ENCODE measurements around the gene NDUFS4.
"Not testable (repeated sequence)": the region's sequence is repeated elsewhere in the genome, so short reads cannot be mapped to it uniquely, and the experiment has no call there.

The NDUFS4 gene

GRCh38 chr5:53575101-53575500, 14.7 kb downstream of the NDUFS4 start:
- DNase-seq (ENCODE audit: low read depth, low spot score) = no peak

GRCh38 chr5:53575831-53576230, 15.4 kb downstream of the NDUFS4 start:
- no peak for DNase-seq (ENCODE audit: low read depth, low spot score)

- no peak for DNase-seq (ENCODE audit: low read depth, low spot score)
Observed at GRCh38 chr5:53576674-53577073, 16.2 kb downstream of the NDUFS4 start.

GRCh38 chr5:53578854-53579253, 18.4 kb downstream of the NDUFS4 start:
- DNase-seq (ENCODE audit: low read depth, low spot score) = no peak

GRCh38 chr5:53580547-53580946, 20.1 kb downstream of the NDUFS4 start:
- no peak for DNase-seq (ENCODE audit: low read depth, low spot score)

DNA sequence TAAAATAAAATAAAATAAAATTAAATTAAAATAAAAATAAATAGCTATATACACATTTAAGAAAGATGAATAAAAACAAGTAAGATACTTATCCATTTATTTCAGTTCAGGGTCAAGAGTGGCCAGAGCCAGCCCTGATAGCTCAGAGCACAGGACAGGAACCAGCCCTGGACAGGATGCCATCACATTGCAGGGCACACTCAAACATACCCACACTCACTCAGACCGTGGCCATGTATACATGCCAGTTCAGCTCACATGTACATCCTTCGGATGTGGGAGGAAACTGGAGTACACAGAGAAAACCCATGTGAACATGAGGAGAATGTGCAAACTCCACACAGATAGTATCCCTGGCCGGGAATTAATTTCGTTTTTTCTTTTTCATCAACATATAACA, 21.8 kb downstream of the NDUFS4 start:
- no peak for DNase-seq (ENCODE audit: low read depth, low spot score)

DNA sequence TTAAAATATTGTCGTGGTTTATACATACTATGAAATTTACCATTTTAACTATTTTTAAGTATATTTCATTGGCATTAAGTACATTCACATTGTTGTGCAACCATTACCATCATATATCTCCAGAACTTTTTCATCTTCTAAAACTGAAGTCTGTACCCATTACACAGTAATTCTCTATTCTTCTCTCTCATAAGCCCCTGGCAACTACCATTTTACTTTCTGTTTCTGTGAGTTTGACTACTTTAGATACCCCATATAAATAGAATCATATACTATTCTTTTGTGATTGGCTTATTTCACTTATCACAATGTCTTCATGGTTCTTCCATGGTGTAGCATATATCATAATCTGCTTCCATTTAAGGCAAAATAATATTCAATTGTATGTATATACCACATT, 30.3 kb downstream of the NDUFS4 start:
- no peak for DNase-seq (ENCODE audit: low read depth, low spot score)

GRCh38 chr5:53594419-53594818, 34.0 kb downstream of the NDUFS4 start:
- no peak for DNase-seq (ENCODE audit: low read depth, low spot score)

GRCh38 chr5:53597894-53598293, 37.5 kb downstream of the NDUFS4 start:
- DNase-seq (ENCODE audit: low read depth, low spot score) = no peak

DNA sequence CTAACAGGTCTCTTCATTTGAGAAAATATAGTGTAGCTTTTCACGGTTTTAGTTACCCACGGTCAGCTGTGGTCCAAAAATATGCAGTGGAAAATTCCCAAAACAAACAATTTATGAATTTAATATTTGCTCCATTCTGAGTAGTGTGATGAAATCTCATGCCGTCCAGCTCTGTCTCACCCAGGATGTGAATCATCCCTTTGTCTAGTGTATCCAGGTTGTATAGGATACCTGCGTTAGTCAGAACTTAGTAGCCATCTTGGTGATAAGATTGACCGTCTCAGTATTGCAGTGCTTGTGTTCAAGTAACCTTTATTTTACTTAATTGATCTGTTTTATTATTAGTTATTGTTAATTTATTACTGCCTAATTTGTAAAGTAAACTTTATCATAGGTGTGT, 41.1 kb downstream of the NDUFS4 start:
- DNase-seq (ENCODE audit: low read depth, low spot score) = no peak

DNA sequence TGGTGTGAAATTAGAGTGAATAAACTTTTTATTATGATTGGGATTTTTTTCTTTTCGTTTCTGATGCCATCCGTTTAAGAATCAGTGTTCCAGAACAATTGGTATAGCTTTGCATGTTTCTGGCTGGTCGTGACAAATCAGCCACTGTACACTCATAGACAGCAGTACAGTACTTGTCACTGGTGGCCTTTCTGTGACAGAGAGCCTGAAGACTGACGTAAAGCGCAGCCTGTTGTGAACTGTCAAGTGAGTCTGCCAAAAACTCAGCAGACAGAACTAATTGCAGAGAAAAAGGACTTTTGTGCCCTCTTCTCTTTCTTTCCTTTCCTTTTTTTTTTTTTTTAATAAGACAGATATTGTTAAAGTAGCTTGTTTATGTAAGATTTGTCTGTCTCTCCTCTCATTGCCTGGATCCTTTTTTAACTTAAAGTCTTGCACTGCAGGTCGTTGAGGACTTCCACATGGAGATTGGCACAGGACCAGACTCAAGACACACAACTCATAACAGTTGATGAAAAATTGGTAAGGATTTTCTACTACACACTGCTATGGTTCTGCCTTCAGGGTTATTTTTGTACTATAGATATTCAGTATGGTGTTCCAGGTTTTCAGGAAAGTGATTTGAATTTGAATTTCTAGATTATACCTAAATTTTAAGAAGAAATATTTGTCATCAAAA, 42.7 kb downstream of the NDUFS4 start:
- no peak for DNase-seq (ENCODE audit: low read depth, low spot score)

DNA sequence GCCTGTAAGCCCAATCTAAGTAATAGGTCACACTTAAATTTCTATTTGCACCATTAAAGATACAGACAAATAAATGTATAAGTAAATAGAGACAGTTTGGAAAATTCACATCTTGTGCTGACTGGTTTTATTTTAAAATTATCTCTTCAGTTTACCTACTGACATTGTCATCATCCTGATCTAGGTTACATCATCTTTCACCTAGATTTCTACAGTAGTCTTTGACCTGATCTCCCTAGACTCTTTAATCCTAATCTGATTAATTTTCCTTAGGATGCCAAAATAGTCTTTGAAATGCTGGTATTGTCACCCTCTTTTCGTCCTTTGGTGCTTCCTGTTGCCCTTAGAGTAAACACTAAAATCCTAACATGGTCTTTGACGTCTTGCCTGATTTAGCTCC, 43.9 kb downstream of the NDUFS4 start:
- no peak for DNase-seq (ENCODE audit: low read depth, low spot score)

DNA sequence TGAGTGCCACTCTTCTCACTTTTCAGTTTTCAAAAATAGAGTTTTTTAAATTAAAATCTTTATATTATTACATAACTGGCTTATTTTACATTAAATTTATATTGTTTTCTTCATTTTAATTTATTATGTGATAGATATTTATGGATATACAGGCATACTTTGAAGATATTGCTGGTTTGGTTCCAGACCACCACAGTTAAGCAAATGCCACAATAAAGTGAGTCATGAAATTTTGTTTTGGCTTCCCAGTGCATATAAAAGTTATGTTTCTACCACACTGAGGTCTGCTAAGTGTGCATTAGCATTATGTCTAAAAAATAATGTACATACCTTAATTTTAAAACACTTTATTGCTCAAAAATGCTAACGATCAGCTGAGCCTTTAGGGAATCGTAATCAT, 47.4 kb downstream of the NDUFS4 start:
- no peak for DNase-seq (ENCODE audit: low read depth, low spot score)

GRCh38 chr5:53608897-53609296, 48.5 kb downstream of the NDUFS4 start:
- not testable (repeated sequence) for DNase-seq (ENCODE audit: low read depth, low spot score)

DNA sequence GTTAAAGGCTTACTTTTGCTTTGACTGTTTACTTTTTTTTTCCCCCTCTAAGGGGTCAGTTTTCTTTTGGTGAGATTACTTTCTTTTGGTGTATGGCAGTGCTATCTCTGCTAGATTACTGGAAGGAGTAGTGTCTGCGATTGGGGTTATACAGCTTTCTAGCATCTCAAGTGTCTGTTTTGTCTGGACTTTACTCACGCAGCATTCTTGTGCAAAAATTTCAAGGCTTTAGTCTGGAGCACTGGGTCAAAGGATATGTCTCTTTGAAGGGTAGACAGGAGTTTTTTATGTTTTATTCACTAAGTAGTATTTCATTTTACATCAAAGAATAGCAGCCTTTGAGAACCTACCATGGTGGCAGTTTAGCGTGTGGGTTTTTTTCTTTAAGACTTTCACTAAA, 52.6 kb downstream of the NDUFS4 start:
- no peak for DNase-seq (ENCODE audit: low read depth, low spot score)

DNA sequence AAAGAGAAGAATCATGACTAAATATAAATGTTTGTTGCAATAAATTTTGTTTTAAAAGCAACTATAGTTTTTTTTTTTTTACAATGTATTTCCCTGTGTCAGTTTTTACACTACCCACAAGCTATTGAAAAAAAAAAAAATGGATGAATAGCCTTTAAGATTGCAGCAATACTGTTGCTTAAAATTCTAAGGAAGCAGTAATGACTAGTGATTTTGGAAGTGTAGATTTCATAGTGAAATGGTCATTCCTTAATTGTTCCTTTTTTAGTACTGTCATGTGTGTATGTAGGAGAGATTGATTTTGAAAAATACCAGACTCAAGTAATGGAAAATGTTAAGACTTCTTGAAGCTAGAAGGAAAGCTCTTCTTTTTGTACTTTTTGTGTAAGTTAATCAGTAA, 53.1 kb downstream of the NDUFS4 start:
- no peak for DNase-seq (ENCODE audit: low read depth, low spot score)

DNA sequence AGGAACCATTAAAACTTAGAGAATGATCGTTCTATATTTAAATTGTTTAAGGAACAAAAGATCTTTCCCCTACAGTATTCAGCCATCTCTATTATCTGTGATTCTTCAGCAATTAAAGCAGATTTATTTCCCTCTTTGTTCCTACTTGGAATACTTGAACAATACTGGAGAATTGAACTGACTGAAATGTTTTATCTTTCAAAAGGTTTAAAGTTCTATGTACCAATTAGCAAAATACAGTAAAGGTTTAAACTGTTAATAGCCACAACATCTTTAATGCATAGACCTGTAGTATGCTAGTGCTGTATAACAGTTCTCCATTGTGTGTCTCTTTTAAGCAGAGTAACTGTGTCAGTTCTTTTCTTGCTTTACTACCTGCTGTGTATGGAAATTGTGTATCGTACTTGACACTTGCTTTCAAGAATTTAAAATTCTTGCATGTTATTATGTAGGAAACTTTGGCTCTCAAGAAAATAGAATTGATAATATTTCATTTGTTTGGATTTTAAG, 54.0 kb downstream of the NDUFS4 start:
- DNase-seq (ENCODE audit: low read depth, low spot score) = no peak

- no peak for DNase-seq (ENCODE audit: low read depth, low spot score)
Observed at GRCh38 chr5:53616939-53617549, 56.6 kb downstream of the NDUFS4 start.

DNA sequence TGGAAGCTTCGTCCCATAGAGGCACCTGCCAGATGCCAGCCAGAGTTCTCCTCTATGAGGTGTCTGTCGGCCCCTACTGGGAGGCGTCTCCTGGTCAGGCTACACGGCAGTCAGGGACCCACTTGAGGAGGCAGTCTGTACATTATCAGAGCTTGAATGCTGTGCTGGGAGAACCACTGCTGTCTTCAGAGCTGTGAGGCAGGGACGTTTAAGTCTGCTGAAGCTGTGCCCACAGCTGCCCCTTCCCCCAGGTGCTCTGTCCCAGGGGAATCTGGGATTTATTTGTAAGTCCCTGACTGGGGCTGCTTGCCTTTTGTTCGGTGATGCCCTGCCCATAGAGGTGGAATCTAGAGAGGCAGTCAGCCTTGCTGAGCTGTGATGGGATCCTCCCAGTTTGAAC, 70.8 kb downstream of the NDUFS4 start:
- no peak for DNase-seq (ENCODE audit: low read depth, low spot score)

DNA sequence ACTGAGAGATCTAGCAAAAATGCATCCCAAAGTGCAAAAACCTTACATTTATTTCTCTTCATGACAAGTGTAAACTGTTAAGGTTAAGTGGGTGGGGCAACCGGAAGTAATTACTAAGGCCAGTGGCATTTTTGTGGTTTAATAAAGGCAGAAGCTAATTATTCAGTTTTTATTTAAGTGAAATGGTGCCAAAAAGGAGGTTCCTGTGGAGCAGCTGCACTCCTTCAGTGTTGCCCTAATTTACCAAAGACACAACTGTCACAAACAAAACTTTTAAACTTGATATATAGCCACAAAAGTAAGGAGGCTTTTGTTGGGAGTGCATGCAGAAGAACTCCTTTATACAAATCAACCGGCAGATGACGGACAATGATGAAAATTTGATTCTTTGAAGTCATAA, 81.6 kb downstream of the NDUFS4 start:
- no peak for DNase-seq (ENCODE audit: low read depth, low spot score)

DNA sequence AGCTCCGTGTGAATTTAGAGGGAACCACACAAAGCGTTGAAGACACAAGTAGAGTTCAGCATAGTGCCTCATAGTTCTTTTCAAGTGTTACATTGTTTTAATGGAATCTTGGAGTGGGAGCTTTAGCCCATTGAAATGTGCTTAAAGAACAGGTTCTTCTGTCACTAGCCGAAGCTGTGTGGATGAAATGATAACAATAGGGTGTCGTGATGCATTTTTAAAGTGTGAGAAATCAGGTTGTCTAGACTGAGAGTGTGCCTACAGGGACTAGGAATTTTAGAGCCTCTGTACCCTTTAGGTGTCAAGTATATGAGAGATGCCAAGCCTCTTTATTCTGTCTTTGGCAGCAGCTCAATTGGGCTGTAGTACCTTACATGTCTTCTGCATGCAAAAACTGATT, 83.0 kb downstream of the NDUFS4 start:
- no peak for DNase-seq (ENCODE audit: low read depth, low spot score)

- no peak for DNase-seq (ENCODE audit: low read depth, low spot score)
Observed at GRCh38 chr5:53645078-53645477, 84.6 kb downstream of the NDUFS4 start.

- no peak for DNase-seq (ENCODE audit: low read depth, low spot score)
Observed at GRCh38 chr5:53649352-53649751, 88.9 kb downstream of the NDUFS4 start.

DNA sequence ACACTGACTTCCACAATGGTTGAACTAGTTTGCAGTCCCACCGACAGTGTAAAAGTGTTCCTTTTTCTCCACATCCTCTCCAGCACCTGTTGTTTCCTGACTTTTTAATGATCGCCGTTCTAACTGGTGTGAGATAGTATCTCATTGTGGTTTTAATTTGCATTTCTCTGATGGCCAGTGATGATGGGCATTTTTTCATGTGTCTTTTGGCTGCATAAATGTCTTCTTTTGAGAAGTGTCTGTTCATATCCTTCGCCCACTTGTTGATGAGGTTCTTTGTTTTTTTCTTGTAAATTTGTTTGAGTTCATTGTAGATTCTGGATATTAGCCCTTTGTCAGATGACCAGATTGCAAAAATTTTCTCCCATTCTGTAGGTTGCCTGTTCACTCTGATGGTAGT, 100.1 kb downstream of the NDUFS4 start:
- not testable (repeated sequence) for DNase-seq (ENCODE audit: low read depth, low spot score)
